GM21529 (cell line): ENCODE results near the gene DGKB.
A peak's percentile ranks its signal among the peaks of the same experiment; 100 is the strongest.
"Not testable (repeated sequence)": the region's sequence is repeated elsewhere in the genome, so short reads cannot be mapped to it uniquely, and the experiment has no call there.

Experiments used
- ATAC-seq: cut with Tn5 transposase; IDR thresholded peaks from one replicate; pipeline ENCODE4 v1.9.1; 2021; ENCODE audit not compliant: unreplicated experiment

The DGKB gene

GRCh38 chr7:14487701-14488395 is 414.7 kb downstream of the DGKB start:
- ATAC-seq = no peak

- no peak for ATAC-seq
These were observed 418.9 kb downstream of the DGKB start for GRCh38 chr7:14483663-14484062.

DNA sequence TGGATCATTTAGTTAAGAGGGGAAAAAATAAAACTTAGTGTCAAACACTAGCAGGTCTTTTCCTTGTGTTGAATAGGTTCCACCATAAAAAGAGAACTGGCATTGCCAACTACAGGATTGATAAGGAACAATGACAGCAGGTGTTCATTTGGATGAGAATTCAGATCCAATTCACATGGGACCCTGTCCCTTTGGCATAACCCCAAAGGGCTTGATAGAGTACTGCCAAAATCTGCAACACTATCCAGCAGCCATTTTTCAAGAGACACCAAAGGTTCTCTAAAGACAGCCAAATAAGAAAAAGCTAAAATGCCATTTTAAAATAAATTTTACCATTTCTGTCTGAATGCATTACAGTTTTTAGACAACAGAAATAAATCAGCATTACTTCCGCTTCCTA is 422.3 kb downstream of the DGKB start:
- ATAC-seq = no peak

DNA sequence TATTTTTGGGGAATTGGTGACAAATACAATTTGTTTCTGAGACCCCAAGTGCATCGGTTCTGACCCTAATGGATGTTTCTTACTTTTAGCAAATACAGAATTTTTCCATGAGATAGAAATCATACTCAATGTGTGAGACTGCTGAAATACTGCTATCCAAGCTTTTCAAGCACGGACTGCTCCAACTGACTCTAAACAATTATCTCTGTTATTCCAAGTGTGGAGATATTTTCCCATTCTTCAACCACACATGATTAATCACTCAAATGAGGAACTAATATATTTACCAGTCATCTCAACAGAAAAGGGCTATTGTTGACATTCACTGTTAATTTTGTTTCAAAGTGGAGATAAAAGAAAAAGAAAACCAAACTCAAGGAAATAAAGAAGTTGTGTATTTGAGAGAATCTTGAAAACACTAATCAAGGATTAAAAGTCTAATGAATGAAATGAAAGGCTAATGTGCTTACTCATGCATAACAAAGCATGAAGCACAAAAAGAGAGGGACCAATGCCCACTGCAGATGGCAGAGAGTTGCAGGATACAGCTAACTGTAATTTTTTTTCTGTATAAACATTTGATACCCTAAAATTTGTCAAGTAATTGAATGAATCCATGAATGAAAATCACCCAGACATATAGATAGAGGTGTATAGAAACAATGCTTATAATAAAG is 423.6 kb downstream of the DGKB start:
- no peak for ATAC-seq

DNA sequence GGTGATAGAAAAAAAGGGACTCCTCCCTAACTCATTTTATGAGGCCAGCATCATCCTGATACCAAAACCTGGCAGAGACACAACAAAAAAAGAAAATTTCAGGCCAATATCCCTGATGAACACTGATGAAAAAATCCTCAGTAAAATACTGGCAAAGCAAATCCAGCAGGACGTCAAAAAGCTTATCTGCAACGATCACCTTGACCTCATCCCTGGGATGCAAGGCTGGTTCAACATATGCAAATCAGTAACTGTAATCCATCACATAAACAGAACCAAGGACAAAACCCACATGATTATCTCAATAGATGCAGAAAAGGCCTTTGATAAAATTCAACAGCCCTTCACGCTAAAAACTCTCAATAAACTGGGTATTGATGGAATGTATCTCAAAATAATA is 440.8 kb downstream of the DGKB start:
- not testable (repeated sequence) for ATAC-seq

GRCh38 chr7:14458846-14459245 is 443.7 kb downstream of the DGKB start:
- ATAC-seq = not testable (repeated sequence)

GRCh38 chr7:14457568-14458453 is 444.7 kb downstream of the DGKB start:
- peak; percentile 73 for ATAC-seq

- no peak for ATAC-seq
These were observed 453.3 kb downstream of the DGKB start for GRCh38 chr7:14449291-14449690.

GRCh38 chr7:14446829-14447228 is 455.7 kb downstream of the DGKB start:
- peak; percentile 70 for ATAC-seq

DNA sequence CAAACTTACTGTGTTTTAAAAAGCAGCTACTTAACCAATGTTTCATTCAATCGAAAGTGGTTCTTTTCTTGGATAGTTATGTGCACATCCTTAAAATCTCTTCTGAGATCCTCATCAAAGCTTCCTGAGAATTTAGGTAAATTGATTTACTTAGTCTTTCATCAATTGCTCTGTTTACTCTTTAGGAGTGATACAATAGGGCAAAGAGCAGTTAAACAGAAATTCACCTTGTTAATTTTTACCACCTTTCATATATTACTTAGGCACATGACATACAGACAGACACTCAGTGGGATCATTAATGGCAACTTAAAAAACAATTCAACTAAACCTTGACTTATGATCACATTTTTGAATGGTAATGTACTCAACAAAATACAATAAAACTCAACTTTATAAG is 456.3 kb downstream of the DGKB start:
- no peak for ATAC-seq

- no peak for ATAC-seq
These were observed 464.2 kb downstream of the DGKB start for GRCh38 chr7:14438366-14438765.

GRCh38 chr7:14436878-14437277 is 465.7 kb downstream of the DGKB start:
- no peak for ATAC-seq

DNA sequence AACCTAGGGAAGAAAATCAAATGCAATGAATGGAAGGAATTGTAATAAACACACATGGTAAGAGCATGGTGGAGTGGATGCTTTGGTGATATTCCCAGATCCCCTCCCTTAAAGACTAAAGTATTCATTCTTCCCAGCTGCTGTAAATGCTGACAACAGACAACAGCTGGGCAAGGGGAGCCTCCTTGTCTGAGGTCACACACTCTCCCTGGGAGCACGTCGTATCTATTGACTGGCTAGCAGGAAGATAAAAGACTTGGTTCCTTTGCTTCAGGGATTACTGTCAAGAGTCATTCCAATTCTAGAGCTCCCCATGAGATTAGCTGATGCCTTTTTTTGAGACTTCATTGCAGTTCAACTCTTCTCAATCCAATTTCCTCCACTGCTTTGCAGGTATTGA is 469.6 kb downstream of the DGKB start:
- ATAC-seq = no peak

DNA sequence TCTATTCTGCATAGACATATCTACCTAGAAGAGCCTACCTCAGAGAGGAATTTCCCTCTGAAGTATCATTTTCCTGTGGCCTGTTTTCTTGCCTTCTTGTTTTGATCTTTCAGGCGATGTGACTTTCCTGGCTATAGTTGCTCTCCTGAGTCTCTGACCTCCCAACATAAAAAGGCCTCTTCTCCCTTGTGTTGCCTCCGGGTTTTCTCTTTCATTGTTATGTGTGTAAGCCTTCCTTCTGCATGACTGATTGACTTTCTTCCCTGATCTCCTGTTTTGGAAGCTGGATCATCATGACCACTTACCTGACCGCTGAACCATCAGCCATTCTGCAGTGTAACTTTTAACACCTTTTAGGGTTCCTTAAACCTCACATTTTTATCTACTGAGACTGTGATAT is 471.6 kb downstream of the DGKB start:
- ATAC-seq = no peak

DNA sequence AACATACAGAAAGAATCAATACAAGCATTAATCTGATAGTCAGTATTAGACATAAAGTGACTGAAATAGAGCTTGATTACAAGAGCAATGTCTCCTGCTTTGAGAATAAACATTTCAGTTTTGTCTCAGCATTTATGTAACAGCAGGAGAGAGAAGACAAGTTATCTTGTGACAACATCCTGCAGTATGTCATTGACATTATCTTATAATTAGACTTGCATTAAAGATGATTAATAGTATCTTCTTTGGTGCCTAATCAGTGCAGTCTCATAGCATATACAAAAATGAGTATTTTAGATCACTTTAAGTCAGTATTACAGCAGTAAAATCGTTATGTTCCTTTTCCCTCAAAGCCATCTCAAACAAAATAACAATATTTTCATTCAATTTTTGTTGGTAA is 477.0 kb downstream of the DGKB start:
- ATAC-seq = no peak

DNA sequence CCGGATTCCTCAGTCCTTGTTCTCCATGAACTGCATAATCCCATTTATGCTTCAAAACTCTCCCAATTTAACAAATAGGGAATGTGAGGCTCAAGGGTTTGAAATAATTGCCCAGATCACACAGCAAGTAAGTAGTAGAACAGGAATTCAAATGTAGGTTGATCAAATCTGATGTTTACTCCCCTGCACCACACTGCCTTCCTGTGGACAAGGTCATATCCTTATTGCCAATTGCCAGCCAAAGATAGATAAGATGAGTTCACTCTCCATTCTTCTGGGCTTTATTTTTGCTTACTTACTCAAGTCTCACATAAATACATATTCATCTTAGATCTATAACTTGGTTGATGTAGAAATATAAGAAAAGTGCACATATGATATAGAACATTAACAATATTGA is 477.9 kb downstream of the DGKB start:
- no peak for ATAC-seq

DNA sequence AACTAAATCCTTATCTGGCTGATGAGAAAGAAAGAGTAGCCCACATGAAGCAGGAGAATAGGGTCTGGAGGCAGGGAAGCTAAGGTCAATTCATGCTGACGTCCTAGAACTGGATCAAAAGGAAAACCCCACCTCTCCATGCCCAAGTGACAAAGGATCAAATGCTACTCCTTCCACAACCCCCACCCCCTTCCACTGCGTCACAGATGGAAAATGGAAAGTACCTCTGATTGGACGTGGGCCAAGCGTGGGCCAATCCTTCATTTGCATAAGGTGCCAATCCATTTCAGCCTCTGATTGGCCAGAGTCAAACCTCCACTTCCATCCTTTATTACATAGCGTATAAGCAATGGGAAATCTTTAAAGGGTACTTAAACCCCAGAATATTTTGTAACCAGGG is 481.8 kb downstream of the DGKB start:
- ATAC-seq = no peak

- no peak for ATAC-seq
These were observed 483.0 kb downstream of the DGKB start for GRCh38 chr7:14419531-14419930.

GRCh38 chr7:14418633-14419032 is 483.9 kb downstream of the DGKB start:
- no peak for ATAC-seq

GRCh38 chr7:14414274-14414986 is 488.1 kb downstream of the DGKB start:
- ATAC-seq = no peak
